Spleen (tissue), 11 donors: ENCODE data around the gene GPBAR1. TPM values are rescaled to one million over a fixed set of nuclear protein-coding genes. Genes with fewer than 3 reads are reported as not detected.

ENCODE experiments used
- DNase-seq: peaks from one replicate; pipeline ENCODE4 v3.0.0-alpha.2; 2020
- H3K27ac ChIP-seq, 8 donors: fragments of 200-600 bp; sonication (generic) in 7 of 8; 1 replicate in 4 of 8; 2 replicates in 4 of 8; pipeline versions ENCODE4 v1.5.0 to v1.8.0; 2016 to 2021; ENCODE audit warnings: inconsistent platforms in 4 of 8, mild to moderate bottlenecking in 4 of 8, moderate library complexity in 1 of 8
- H3K27me3 ChIP-seq, 7 donors: fragments of 200-600 bp; sonication (generic) in 6 of 7; replicated peaks in 1 of 7; 1 replicate in 4 of 7; 2 replicates in 3 of 7; pipeline versions ENCODE4 v1.5.0 to v1.8.0; 2016 to 2021; ENCODE audit warnings: inconsistent platforms in 3 of 7, mild to moderate bottlenecking in 1 of 7
- H3K36me3 ChIP-seq, 6 donors: fragments of 200-600 bp; sonication (generic) in 5 of 6; 1 replicate in 4 of 6; 2 replicates in 2 of 6; pipeline versions ENCODE4 v1.5.0 to v1.8.0; 2016 to 2021; ENCODE audit warnings: inconsistent platforms in 2 of 6
- H3K4me1 ChIP-seq, 6 donors: fragments of 200-600 bp; sonication (generic) in 5 of 6; 1 replicate in 3 of 6; 2 replicates in 3 of 6; pipeline versions ENCODE4 v1.5.0 to v1.8.0; 2016 to 2021; ENCODE audit warnings: inconsistent platforms in 3 of 6
- H3K4me3 ChIP-seq, 8 donors: fragments of 200-600 bp; sonication (generic) in 7 of 8; 1 replicate in 4 of 8; 2 replicates in 4 of 8; pipeline versions ENCODE4 v1.5.0 to v1.8.0; 2016 to 2021; ENCODE audit warnings: inconsistent platforms in 4 of 8, mild to moderate bottlenecking in 4 of 8, moderate library complexity in 2 of 8
- H3K9me3 ChIP-seq, 8 donors: fragments of 200-600 bp; sonication (generic) in 7 of 8; 1 replicate in 4 of 8; 2 replicates in 4 of 8; pipeline versions ENCODE4 v1.5.0 to v1.8.0; 2016 to 2021; ENCODE audit warnings: inconsistent platforms in 4 of 8
- POLR2A ChIP-seq, 3 donors: fragments of 450-650 bp; IDR thresholded peaks; one replicate each; pipeline ENCODE4 v1.5.1; 2017; ENCODE audit warnings: antibody characterized with exemption in 3 of 3, mild to moderate bottlenecking in 1 of 3
- POLR2AphosphoS5 ChIP-seq, 3 donors: sonication (generic); formaldehyde crosslinking; IDR thresholded peaks; one replicate each; pipeline ENCODE4 v1.5.1; 2017; ENCODE audit warnings: antibody characterized with exemption in 3 of 3
- WGBS, 5 donors: extraction: QIAGEN DNeasy Blood & Tissue Kit in 3 of 5; methylation state at CpG; one replicate each; pipeline versions ENCODE4 v1.1.5 to v1.1.7; 2013 to 2018; 5-methylcytosine and 5-hydroxymethylcytosine counted together
- intact Hi-C: fragments of 100-400 bp; cut with DNase I; formaldehyde crosslinking; loops from one replicate; pipeline ENCODE4 v1.15.0; 2023; ENCODE audit warnings: low total_unique reads
- microRNA-seq, 3 donors: library from miRNA; unstranded; fragments of <30 nt; microRNA quantifications; one replicate each; pipeline versions ENCODE4 to v1.1.0, GENCODE V29; 2019 to 2020
- polyA plus RNA-seq, 3 donors: library from polyadenylated mRNA; stranded (reverse); fragments of 200-250 nt; gene quantifications; one replicate each; pipeline ENCODE4 v1.2.1, GENCODE V29; 2013
- total RNA-seq, 7 donors: library from RNA; depleted of rRNA in 3 of 7; stranded (reverse); fragments of >200 nt in 3 of 7; fragmentation: NEBNext Ultra II Directional in 4 of 7; extraction: Animal tissue kit (Norgen Biotek cat#: 25700) in 4 of 7; gene quantifications; one replicate each; pipeline versions ENCODE4 v1.1.0 to v1.2.1, GENCODE V29; 2016 to 2021
- TF ChIP-seq, protein P1 (sequence below), 11 experiments: fragments of 200-600 bp in 7 of 11; fragments of 450-650 bp in 4 of 11; sonication (generic) in 4 of 11; IDR thresholded peaks in 8 of 11; conservative IDR thresholded peaks in 3 of 11; 1 replicate in 7 of 11; 2 replicates in 4 of 11; pipeline versions ENCODE4 v1.4.0 to v1.8.0; 2016 to 2021; ENCODE audit warnings: antibody characterized with exemption in 11 of 11, inconsistent platforms in 4 of 11, mild to moderate bottlenecking in 1 of 11
- donor health status: healthy with polysubstance abuse.
- donor health status: DM: no; HTN: no; CAD: no; lungs with moderate emphysema.
- donor health status: DM: no; HTN: no; CAD: no.
- donor health status: Bipolar disorder and iron deficiency.
- donor health status: healthy.
- donor health status: DM: no; HTN: no; CAD: no.
- donor health status: DM: yes; HTN: yes; CAD: no.

The GPBAR1 gene
- total and polyA plus RNA-seq, 10 donors, result 1.4 to 13.9 (median 6.8) TPM

DNA sequence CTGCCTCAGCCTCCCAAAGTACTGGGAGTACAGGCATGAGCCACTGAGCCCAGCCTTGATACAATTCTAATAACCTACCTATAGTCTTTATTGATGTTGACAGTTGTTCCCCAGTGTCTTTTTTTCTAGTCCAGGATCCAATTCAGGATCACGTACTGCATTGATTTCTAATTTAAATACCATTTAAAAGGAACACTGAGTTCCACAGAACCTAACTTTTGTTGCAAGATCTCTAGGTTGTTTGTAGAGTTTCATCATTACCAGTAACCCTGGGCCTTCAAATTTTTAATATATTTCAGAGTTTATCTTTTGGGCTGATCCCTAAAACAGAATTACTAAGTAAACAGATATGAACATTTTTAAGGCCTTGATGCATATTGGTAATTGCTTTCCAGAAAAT lies 52.5 kb downstream of the GPBAR1 start:
- 85 to 92% (median 88%) methylated on average over 1 of the region's 1 CpG for WGBS, 5 donors
- TF ChIP-seq POLR2AphosphoS5 (IDR thresholded peaks at IDR 0.05) (no peak), POLR2A (IDR thresholded peaks at IDR 0.05) (no peak)
- TF ChIP-seq, protein P1, sequence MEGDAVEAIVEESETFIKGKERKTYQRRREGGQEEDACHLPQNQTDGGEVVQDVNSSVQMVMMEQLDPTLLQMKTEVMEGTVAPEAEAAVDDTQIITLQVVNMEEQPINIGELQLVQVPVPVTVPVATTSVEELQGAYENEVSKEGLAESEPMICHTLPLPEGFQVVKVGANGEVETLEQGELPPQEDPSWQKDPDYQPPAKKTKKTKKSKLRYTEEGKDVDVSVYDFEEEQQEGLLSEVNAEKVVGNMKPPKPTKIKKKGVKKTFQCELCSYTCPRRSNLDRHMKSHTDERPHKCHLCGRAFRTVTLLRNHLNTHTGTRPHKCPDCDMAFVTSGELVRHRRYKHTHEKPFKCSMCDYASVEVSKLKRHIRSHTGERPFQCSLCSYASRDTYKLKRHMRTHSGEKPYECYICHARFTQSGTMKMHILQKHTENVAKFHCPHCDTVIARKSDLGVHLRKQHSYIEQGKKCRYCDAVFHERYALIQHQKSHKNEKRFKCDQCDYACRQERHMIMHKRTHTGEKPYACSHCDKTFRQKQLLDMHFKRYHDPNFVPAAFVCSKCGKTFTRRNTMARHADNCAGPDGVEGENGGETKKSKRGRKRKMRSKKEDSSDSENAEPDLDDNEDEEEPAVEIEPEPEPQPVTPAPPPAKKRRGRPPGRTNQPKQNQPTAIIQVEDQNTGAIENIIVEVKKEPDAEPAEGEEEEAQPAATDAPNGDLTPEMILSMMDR (IDR thresholded peaks at IDR 0.05 in 8 of 11, conservative IDR thresholded peaks at IDR 0.05 in 3 of 11), result no peak
- Histone ChIP-seq H3K4me1 (peaks cover 0 to 50% (median 6%) of the 10 kb centered on the region in 6 donors), H3K27ac (no peak overlapping the region), H3K36me3 (no peaks in the 10 kb centered on the region), H3K4me3 (no peak overlapping the region), H3K27me3 (no peaks in the 10 kb centered on the region), H3K9me3 (no peaks in the 10 kb centered on the region)
- intact Hi-C loops, result no loop called here
- no peak for DNase-seq

Small RNA genes within 50 kb of the gene (microRNA-seq; reads per million reads assigned to microRNA genes)
- gene MIR6513, result 3.4 to 5.3 (median 4.7) reads per million in 3 donors

Other genes starting within 250 kb of the GPBAR1 start
- 1 to 10 TPM; 2.0 to 4.5 (median 2.6) TPM for gene RUFY4, start 191.8 kb upstream of the GPBAR1 start, total RNA-seq
- 1 to 10 TPM in 2 of 3 donors, under 1 TPM in 1; 0.32 to 3.7 (median 2.7) TPM for gene RUFY4, start 191.8 kb upstream of the GPBAR1 start, polyA plus RNA-seq
- gene CXCR2, start 135.0 kb upstream of the GPBAR1 start, total RNA-seq, result 100 to 1,000 TPM in 1 of 7 donors, 10 to 100 TPM in 6; 24.4 to 113 (median 56.2) TPM
- gene CXCR2, start 135.0 kb upstream of the GPBAR1 start, polyA plus RNA-seq, result 1 to 10 TPM in 2 of 3 donors, under 1 TPM in 1; 0.39 to 6.5 (median 2.6) TPM
- 100 to 1,000 TPM in 2 of 7 donors, 10 to 100 TPM in 5; 19.4 to 139 (median 48.4) TPM for gene CXCR1, start 94.1 kb upstream of the GPBAR1 start, total RNA-seq
- gene CXCR1, start 94.1 kb upstream of the GPBAR1 start, polyA plus RNA-seq, result 1 to 10 TPM in 2 of 3 donors, under 1 TPM in 1; 0.70 to 6.6 (median 4.9) TPM
- gene ARPC2, start 43.8 kb upstream of the GPBAR1 start, total RNA-seq, result 100 to 1,000 TPM; 344 to 554 (median 430) TPM
- 100 to 1,000 TPM; 262 to 317 (median 289) TPM for gene ARPC2, start 43.8 kb upstream of the GPBAR1 start, polyA plus RNA-seq
- gene AAMP, start 9.1 kb downstream of the GPBAR1 start, total RNA-seq, result 10 to 100 TPM; 55.6 to 84.6 (median 61.9) TPM
- gene AAMP, start 9.1 kb downstream of the GPBAR1 start, polyA plus RNA-seq, result 10 to 100 TPM; 54.1 to 93.8 (median 65.6) TPM
- 10 to 100 TPM; 41.4 to 61.2 (median 47.7) TPM for gene PNKD, start 9.5 kb downstream of the GPBAR1 start, total RNA-seq
- gene PNKD, start 9.5 kb downstream of the GPBAR1 start, polyA plus RNA-seq, result 10 to 100 TPM; 69.0 to 92.1 (median 83.5) TPM
- gene TMBIM1, start 31.5 kb downstream of the GPBAR1 start, total RNA-seq, result 100 to 1,000 TPM in 3 of 7 donors, 10 to 100 TPM in 4; 79.4 to 121 (median 95.9) TPM
- 10 to 100 TPM; 17.2 to 33.1 (median 27.4) TPM for gene TMBIM1, start 31.5 kb downstream of the GPBAR1 start, polyA plus RNA-seq
- gene CATIP, start 95.8 kb downstream of the GPBAR1 start, total RNA-seq, result under 1 TPM in 5 of 7 donors, not detected in 2; 0.30 to 0.76 (median 0.60) TPM
- 1 to 10 TPM in 1 of 3 donors, under 1 TPM in 2; 0.57 to 1.1 (median 0.99) TPM for gene CATIP, start 95.8 kb downstream of the GPBAR1 start, polyA plus RNA-seq
- 100 to 1,000 TPM in 4 of 7 donors, 10 to 100 TPM in 3; 63.5 to 576 (median 167) TPM for gene SLC11A1, start 121.3 kb downstream of the GPBAR1 start, total RNA-seq
- gene SLC11A1, start 121.3 kb downstream of the GPBAR1 start, polyA plus RNA-seq, result 10 to 100 TPM in 2 of 3 donors, 1 to 10 TPM in 1; 6.2 to 67.0 (median 38.6) TPM
- gene CTDSP1, start 138.9 kb downstream of the GPBAR1 start, total RNA-seq, result 100 to 1,000 TPM; 114 to 184 (median 163) TPM
- gene CTDSP1, start 138.9 kb downstream of the GPBAR1 start, polyA plus RNA-seq, result 100 to 1,000 TPM in 1 of 3 donors, 10 to 100 TPM in 2; 65.6 to 114 (median 72.4) TPM
- gene VIL1, start 158.1 kb downstream of the GPBAR1 start, total RNA-seq, result under 1 TPM in 3 of 7 donors, not detected in 4; 0.17 to 0.72 (median 0.38) TPM
- gene VIL1, start 158.1 kb downstream of the GPBAR1 start, polyA plus RNA-seq, result under 1 TPM; 0.04 to 0.19 (median 0.06) TPM